Measurements from ENCODE around the gene INHBE.
"Not testable (repeated sequence)": the region's sequence is repeated elsewhere in the genome, so short reads cannot be mapped to it uniquely, and the experiment has no call there.

Gene INHBE

DNA sequence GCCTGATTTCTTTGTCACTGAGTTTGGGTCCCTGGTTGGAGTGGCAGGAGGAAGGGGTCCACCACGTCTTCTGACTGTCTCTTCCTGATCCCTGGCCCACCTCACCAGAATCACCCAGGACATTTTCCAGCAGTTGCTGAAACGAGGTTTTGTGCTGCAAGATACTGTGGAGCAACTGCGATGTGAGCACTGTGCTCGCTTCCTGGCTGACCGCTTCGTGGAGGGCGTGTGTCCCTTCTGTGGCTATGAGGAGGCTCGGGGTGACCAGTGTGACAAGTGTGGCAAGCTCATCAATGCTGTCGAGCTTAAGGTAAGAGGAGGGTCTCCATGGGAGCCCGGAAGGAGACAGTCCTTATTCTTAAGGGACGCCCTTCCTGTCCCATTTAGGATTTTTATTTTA lies 45.1 kb downstream of the INHBE start:
- DNase-seq, result no peak

- DNase-seq, result not testable (repeated sequence)
Observed at GRCh38 chr12:57502311-57502969, 47.3 kb downstream of the INHBE start.

GRCh38 chr12:57506541-57506940 lies 51.4 kb downstream of the INHBE start:
- DNase-seq, result not testable (repeated sequence)
